Kidney capillary endothelial cell (primary cell): ENCODE data around the gene KLHL2.
"Not testable (repeated sequence)": the region's sequence is repeated elsewhere in the genome, so short reads cannot be mapped to it uniquely, and the experiment has no call there.

Experiments
- DNase-seq: peaks from one replicate; pipeline ENCODE4 v3.0.0-alpha.2; 2018; ENCODE audit warnings: low spot score

The KLHL2 gene

GRCh38 chr4:165330666-165331065 is 123.3 kb downstream of the KLHL2 start:
- DNase-seq, result no peak

- DNase-seq, result no peak
Observed at GRCh38 chr4:165331359-165331758, 124.0 kb downstream of the KLHL2 start.

GRCh38 chr4:165331823-165332222 is 124.5 kb downstream of the KLHL2 start:
- DNase-seq, result no peak

- no peak for DNase-seq
Observed at GRCh38 chr4:165332502-165332901, 125.1 kb downstream of the KLHL2 start.

- no peak for DNase-seq
Observed at GRCh38 chr4:165335163-165335703, 127.9 kb downstream of the KLHL2 start.

GRCh38 chr4:165336743-165337142 is 129.4 kb downstream of the KLHL2 start:
- DNase-seq, result no peak

GRCh38 chr4:165342340-165342739 is 135.0 kb downstream of the KLHL2 start:
- not testable (repeated sequence) for DNase-seq

GRCh38 chr4:165343353-165344191 is 136.2 kb downstream of the KLHL2 start:
- DNase-seq, result no peak

- DNase-seq, result no peak
Observed at GRCh38 chr4:165345666-165346417, 138.5 kb downstream of the KLHL2 start.

GRCh38 chr4:165347647-165348569 is 140.5 kb downstream of the KLHL2 start:
- DNase-seq, result no peak

GRCh38 chr4:165351359-165352130 is 144.2 kb downstream of the KLHL2 start:
- DNase-seq, result no peak

- DNase-seq, result no peak
Observed at GRCh38 chr4:165355900-165356300, 148.5 kb downstream of the KLHL2 start.

- no peak for DNase-seq
Observed at GRCh38 chr4:165359506-165359905, 152.1 kb downstream of the KLHL2 start.

GRCh38 chr4:165360041-165360695 is 152.8 kb downstream of the KLHL2 start:
- no peak for DNase-seq

GRCh38 chr4:165360985-165361670 is 153.8 kb downstream of the KLHL2 start:
- DNase-seq, result no peak

- DNase-seq, result no peak
Observed at GRCh38 chr4:165361810-165362209, 154.4 kb downstream of the KLHL2 start.

- no peak for DNase-seq
Observed at GRCh38 chr4:165364452-165365080, 157.2 kb downstream of the KLHL2 start.

GRCh38 chr4:165367040-165367439 is 159.7 kb downstream of the KLHL2 start:
- DNase-seq, result no peak

- DNase-seq, result no peak
Observed at GRCh38 chr4:165368114-165368513, 160.8 kb downstream of the KLHL2 start.
